ENCODE measurements around the gene EMD. TPM values are rescaled to one million over a fixed set of nuclear protein-coding genes. Genes with fewer than 3 reads are reported as not detected.
"Not testable (repeated sequence)": the region's sequence is repeated elsewhere in the genome, so short reads cannot be mapped to it uniquely, and the experiment has no call there.

The EMD gene
- total and polyA plus RNA-seq, 2 donors (not counting 1 experiment from before 2014, with no cell fraction given), result 26.4 to 72.1 TPM

DNA sequence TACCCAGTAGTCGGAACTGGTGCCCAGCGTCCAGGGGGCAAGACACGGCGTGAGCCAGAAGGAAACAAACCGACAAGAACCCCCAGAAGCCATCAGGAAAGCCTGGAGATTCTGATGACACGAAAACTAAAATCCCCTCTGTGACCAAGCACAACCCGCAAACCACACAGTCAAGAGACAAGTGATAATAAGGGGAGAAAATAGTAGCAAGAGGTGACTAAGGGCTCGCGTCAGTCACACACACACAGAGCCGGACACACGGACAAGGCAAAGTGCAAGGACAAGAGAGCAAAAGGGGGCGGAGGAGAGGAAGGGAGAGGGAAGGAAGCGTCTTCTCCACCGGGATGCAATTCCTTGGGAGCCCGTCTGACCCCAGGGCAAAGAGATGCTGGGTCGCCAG, 9.6 kb downstream of the EMD start:
- not testable (repeated sequence) for H3K27ac ChIP-seq (ENCODE audit: insufficient read depth, low read length); H3K4me2 ChIP-seq (ENCODE audit: extremely low read depth, insufficient read depth, low read length); H4K20me1 ChIP-seq (ENCODE audit: control insufficient read depth, extremely low read depth, insufficient read depth, low read length); H3K4me1 ChIP-seq (ENCODE audit: control insufficient read depth, extremely low read depth, insufficient read depth, low read length); DNase-seq (ENCODE audit: low read depth in 2 of 2); H3K4me3 ChIP-seq (replicated peaks in 1 of 4; ENCODE audit: control extremely low read depth in 1 of 4, insufficient read depth in 1 of 4, low read depth in 3 of 4, low read length in 4 of 4); H3K36me3 ChIP-seq (ENCODE audit: control insufficient read depth, insufficient read depth, low read length); H3K9ac ChIP-seq (ENCODE audit: insufficient read depth, low read length); H3K27me3 ChIP-seq (ENCODE audit: control insufficient read depth, insufficient read depth, low read length); H3K9me3 ChIP-seq (ENCODE audit: control insufficient read depth, insufficient read depth, low read depth, low read length); H3K79me2 ChIP-seq (ENCODE audit: control insufficient read depth, insufficient read depth, low read length); H2AFZ ChIP-seq (ENCODE audit: low read length)

DNA sequence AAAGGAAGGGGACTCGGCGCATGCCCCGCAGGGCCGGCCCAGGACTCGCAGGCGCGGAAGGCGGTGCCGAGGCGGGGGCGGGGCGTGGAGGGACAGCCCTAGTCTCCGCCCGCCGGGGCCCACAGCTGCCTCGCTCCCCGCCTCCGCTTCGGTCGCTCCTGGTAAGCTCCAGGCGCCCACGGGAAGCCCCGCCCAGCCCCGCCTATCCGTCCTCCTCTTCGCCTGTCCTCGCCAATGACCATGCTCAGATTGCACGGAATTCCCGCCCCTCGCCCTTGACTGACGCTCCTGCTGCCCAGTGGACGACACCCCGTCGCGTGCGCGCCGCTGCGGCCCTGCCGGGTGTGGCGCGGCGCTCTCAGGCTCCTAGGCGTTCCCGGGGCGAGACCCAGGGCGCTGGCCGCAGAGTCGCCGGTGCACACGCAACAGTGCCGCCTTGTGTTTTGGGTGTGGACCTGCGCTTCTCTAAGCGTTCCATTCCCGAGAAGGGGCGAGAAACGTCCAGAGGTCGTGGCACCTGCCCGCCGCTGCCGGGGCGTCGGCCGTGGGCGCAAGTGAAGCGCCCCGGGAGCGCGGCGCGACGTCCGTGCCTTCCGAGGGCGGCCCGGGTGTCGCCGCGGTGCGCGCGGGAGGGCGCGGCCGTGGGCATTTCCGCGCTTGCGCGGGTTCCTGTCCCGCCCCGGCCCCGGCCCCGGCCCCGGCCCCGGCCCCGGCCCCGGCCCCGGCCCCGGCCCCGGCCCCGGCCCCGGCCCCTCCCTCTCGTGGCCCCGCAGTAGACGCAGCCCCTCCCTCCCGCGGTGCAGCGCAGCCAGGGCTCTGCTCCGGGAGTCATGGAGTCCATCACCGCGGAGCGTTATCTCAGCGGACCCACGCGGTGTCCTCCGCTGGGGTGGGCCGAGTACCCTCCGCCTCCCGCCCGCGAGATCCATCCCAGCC, 11.0 kb downstream of the EMD start:
- not testable (repeated sequence) for H4K20me1 ChIP-seq (ENCODE audit: control insufficient read depth, extremely low read depth, insufficient read depth, low read length); H3K9me3 ChIP-seq (ENCODE audit: control insufficient read depth, insufficient read depth, low read depth, low read length); DNase-seq (ENCODE audit: low read depth in 2 of 2); H3K36me3 ChIP-seq (ENCODE audit: control insufficient read depth, insufficient read depth, low read length); H3K4me2 ChIP-seq (ENCODE audit: extremely low read depth, insufficient read depth, low read length); H3K4me3 ChIP-seq (replicated peaks in 1 of 4; ENCODE audit: control extremely low read depth in 1 of 4, insufficient read depth in 1 of 4, low read depth in 3 of 4, low read length in 4 of 4); H3K79me2 ChIP-seq (ENCODE audit: control insufficient read depth, insufficient read depth, low read length); H3K27me3 ChIP-seq (ENCODE audit: control insufficient read depth, insufficient read depth, low read length); H3K9ac ChIP-seq (ENCODE audit: insufficient read depth, low read length); H3K4me1 ChIP-seq (ENCODE audit: control insufficient read depth, extremely low read depth, insufficient read depth, low read length); H2AFZ ChIP-seq (ENCODE audit: low read length); H3K27ac ChIP-seq (ENCODE audit: insufficient read depth, low read length)

DNA sequence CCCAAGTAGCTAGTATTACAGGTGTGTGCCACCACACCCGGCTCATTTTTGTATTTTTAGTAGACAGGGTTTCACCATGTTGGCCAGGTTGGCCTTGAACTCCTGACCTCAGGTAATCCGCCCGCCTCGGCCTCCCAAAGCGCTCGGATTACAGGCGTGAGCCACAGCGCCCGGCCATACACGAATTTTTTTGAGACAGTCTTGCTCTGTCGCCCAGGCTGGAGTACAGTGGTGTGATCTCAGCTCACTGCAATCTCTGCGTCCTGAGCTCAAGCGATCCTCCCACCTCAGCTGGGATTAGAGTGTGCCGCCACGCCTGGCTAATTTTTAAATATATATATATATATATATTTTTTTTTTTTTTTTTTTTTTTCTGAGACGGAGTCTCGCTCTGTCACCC, 17.3 kb downstream of the EMD start:
- H3K27me3 ChIP-seq (ENCODE audit: control insufficient read depth, insufficient read depth, low read length); H3K9me3 ChIP-seq (ENCODE audit: control insufficient read depth, insufficient read depth, low read depth, low read length); H3K4me3 ChIP-seq (replicated peaks in 1 of 4; ENCODE audit: control extremely low read depth in 1 of 4, insufficient read depth in 1 of 4, low read depth in 3 of 4, low read length in 4 of 4); H3K4me1 ChIP-seq (ENCODE audit: control insufficient read depth, extremely low read depth, insufficient read depth, low read length); H3K36me3 ChIP-seq (ENCODE audit: control insufficient read depth, insufficient read depth, low read length); H3K27ac ChIP-seq (ENCODE audit: insufficient read depth, low read length); H2AFZ ChIP-seq (ENCODE audit: low read length); H3K9ac ChIP-seq (ENCODE audit: insufficient read depth, low read length); H3K4me2 ChIP-seq (ENCODE audit: extremely low read depth, insufficient read depth, low read length); H4K20me1 ChIP-seq (ENCODE audit: control insufficient read depth, extremely low read depth, insufficient read depth, low read length); DNase-seq (ENCODE audit: low read depth in 2 of 2): not testable (repeated sequence)
- peaks cover 20% of the 10 kb centered on the region for H3K79me2 ChIP-seq (ENCODE audit: control insufficient read depth, insufficient read depth, low read length)

DNA sequence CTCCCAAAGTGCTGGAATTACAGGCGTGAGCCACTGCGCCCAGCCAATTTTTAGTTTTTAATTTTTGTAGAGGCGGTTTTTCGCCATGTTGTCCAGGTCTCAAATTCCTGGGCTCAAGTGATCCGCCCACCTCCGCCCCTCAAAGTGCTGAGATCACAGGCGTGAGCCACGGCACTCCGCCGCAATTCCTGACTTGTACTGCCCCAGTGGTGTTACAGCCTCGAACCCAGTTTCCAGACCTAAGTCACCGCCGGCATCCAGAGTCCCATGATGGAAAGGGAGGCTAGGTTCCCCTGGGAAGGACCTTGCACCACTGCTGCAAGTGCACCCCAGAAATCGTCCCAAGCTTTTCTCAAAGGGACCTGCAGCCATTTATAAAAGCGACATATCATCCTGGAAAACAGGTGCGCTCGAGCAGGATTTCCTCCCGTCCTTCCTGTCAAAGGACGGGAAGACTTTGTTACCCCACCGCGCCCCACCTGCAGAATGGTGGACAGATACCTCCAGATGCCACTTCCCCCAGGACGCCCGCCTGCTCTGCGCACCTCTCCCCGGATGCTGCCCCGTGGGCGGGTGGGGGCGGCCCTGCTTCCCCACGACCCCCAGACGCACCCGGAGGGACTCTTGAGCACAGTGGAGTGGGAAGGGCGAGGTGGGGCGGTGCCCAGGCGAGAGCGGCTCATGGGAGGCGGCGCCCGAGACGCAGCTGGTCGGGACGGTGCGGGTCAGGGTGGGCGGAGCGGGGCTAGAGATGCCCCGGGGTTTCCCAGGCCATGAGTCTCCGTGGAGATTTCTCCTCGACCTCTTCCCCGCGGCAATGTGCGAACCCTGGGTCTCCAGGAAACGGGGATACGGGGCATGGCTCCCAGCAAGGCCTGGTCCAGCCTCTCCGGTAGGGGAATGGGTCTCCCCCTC, 18.1 kb downstream of the EMD start:
- peaks cover 20% of the 10 kb centered on the region for H3K79me2 ChIP-seq (ENCODE audit: control insufficient read depth, insufficient read depth, low read length)
- no peak overlapping the region for H2AFZ ChIP-seq (ENCODE audit: low read length)
- no peak for TF ChIP-seq EZH2 (IDR thresholded peaks at IDR 0.05; ENCODE audit: low read length, missing control alignments)
- TF ChIP-seq, protein P1, sequence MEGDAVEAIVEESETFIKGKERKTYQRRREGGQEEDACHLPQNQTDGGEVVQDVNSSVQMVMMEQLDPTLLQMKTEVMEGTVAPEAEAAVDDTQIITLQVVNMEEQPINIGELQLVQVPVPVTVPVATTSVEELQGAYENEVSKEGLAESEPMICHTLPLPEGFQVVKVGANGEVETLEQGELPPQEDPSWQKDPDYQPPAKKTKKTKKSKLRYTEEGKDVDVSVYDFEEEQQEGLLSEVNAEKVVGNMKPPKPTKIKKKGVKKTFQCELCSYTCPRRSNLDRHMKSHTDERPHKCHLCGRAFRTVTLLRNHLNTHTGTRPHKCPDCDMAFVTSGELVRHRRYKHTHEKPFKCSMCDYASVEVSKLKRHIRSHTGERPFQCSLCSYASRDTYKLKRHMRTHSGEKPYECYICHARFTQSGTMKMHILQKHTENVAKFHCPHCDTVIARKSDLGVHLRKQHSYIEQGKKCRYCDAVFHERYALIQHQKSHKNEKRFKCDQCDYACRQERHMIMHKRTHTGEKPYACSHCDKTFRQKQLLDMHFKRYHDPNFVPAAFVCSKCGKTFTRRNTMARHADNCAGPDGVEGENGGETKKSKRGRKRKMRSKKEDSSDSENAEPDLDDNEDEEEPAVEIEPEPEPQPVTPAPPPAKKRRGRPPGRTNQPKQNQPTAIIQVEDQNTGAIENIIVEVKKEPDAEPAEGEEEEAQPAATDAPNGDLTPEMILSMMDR (conservative IDR thresholded peaks at IDR 0.05 in 1 of 2, IDR thresholded peaks at IDR 0.05 in 1 of 2; ENCODE audit: low read depth in 1 of 2, low read length in 2 of 2), result no peak
- peak overlapping the region; percentile 50 to 96 (median 60) for H3K4me3 ChIP-seq (replicated peaks in 1 of 4; ENCODE audit: control extremely low read depth in 1 of 4, insufficient read depth in 1 of 4, low read depth in 3 of 4, low read length in 4 of 4)
- peak overlapping the region; percentile 98 for H3K27ac ChIP-seq (ENCODE audit: insufficient read depth, low read length)
- H3K4me2 ChIP-seq (ENCODE audit: extremely low read depth, insufficient read depth, low read length), result peak overlapping the region; percentile 85
- peak; percentile 54 to 60 for DNase-seq (ENCODE audit: low read depth in 2 of 2)
- no peaks in the 10 kb centered on the region for H3K4me1 ChIP-seq (ENCODE audit: control insufficient read depth, extremely low read depth, insufficient read depth, low read length)
- no peaks in the 10 kb centered on the region for H3K27me3 ChIP-seq (ENCODE audit: control insufficient read depth, insufficient read depth, low read length)
- H4K20me1 ChIP-seq (ENCODE audit: control insufficient read depth, extremely low read depth, insufficient read depth, low read length), result no peaks in the 10 kb centered on the region
- peak overlapping the region; percentile 90 for H3K9ac ChIP-seq (ENCODE audit: insufficient read depth, low read length)
- H3K36me3 ChIP-seq (ENCODE audit: control insufficient read depth, insufficient read depth, low read length), result peaks cover 4% of the 10 kb centered on the region
- no peaks in the 10 kb centered on the region for H3K9me3 ChIP-seq (ENCODE audit: control insufficient read depth, insufficient read depth, low read depth, low read length)

All from fibroblast of lung (primary cell).